Sigmoid colon (tissue), 4 donors: ENCODE results near the gene KCNAB2.

Experiments
- CTCF ChIP-seq, 4 experiments: fragments of 450-650 bp in 3 of 4; fragments of 200-600 bp in 1 of 4; IDR thresholded peaks; one replicate each; pipeline ENCODE4 v1.5.1; 2016 to 2019; ENCODE audit warnings: antibody characterized with exemption in 4 of 4, mild to moderate bottlenecking in 3 of 4, moderate library complexity in 2 of 4
- EP300 ChIP-seq, 4 donors: sonication (generic); formaldehyde crosslinking; IDR thresholded peaks; one replicate each; pipeline ENCODE4 v1.6.1; 2017; ENCODE audit warnings: antibody characterized with exemption in 4 of 4
- POLR2AphosphoS5 ChIP-seq, 4 donors: sonication (generic); formaldehyde crosslinking; IDR thresholded peaks; one replicate each; pipeline ENCODE4 v1.6.1; 2017; ENCODE audit warnings: antibody characterized with exemption in 4 of 4

- TF ChIP-seq CTCF (IDR thresholded peaks at IDR 0.05) (no peak), EP300 (IDR thresholded peaks at IDR 0.05) (no peak), POLR2AphosphoS5 (IDR thresholded peaks at IDR 0.05) (no peak)
These were observed 7.1 kb upstream of the KCNAB2 start for GRCh38 chr1:6038603-6039002.
